ENCODE data around the gene BRSK2. TPM values are rescaled to one million over a fixed set of nuclear protein-coding genes. Genes with fewer than 3 reads are reported as not detected.

The BRSK2 gene
- total RNA-seq, 4 donors from 2014 or later, result 0.24 to 0.81 TPM; not detected in 2

DNA sequence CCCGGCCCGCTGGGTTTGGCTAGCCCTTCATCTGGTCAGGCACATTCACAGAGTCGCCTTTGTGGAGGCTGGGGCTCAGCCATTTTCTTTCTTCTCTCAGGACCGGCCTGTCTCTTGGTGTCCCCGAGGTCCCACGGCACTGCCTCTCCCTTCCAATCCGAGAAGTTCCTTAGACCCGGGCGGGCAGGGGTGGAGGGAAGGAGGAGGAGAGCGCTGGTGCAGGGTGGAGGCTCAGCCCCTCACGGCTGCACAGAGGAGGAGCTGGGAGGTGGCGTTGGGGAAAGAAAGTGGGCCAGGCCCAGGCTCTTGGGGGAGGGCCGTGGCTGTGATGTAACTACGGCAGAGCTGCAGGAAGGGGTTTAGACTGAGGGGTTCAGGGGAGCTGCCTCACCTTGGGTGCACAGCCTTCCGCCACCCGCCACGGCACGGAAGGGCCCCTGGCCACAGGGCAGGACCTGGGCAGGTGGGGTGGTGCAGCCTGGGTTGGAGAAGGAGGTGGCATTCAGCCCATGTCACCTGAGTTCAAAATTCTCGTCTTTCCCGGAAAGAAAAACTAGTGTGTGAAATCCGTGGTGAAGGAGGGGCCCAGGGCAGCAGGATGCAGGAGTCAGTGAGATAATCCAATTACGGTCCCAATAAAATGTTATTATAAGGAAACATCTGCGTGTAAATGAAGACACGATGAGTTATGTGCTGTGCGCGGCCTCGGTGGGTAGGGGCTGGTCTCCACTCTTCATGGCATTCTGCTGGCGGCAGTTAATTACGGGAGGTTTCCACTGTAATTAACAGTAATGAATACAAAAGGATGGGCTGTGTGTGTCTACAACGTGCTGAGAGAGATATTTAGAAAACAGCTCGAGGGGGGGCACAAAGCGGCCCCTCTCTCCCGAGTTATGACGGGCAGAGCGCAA, 1.7 kb downstream of the BRSK2 start:
- ATAC-seq (no peak), DNase-seq (no peak)
- in situ Hi-C loops (cut with MboI; ENCODE audit: low sequenced_read_pairs in 4 of 4), result no loop called here
- H3K27ac ChIP-seq, result no peak overlapping the region
- peaks cover 4 to 8% of the 10 kb centered on the region in 2 donors for H3K4me1 ChIP-seq
- TF ChIP-seq POLR2A (IDR thresholded peaks at IDR 0.05), result no peak
- TF ChIP-seq, protein P1, sequence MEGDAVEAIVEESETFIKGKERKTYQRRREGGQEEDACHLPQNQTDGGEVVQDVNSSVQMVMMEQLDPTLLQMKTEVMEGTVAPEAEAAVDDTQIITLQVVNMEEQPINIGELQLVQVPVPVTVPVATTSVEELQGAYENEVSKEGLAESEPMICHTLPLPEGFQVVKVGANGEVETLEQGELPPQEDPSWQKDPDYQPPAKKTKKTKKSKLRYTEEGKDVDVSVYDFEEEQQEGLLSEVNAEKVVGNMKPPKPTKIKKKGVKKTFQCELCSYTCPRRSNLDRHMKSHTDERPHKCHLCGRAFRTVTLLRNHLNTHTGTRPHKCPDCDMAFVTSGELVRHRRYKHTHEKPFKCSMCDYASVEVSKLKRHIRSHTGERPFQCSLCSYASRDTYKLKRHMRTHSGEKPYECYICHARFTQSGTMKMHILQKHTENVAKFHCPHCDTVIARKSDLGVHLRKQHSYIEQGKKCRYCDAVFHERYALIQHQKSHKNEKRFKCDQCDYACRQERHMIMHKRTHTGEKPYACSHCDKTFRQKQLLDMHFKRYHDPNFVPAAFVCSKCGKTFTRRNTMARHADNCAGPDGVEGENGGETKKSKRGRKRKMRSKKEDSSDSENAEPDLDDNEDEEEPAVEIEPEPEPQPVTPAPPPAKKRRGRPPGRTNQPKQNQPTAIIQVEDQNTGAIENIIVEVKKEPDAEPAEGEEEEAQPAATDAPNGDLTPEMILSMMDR (IDR thresholded peaks at IDR 0.05 in 4 of 5, conservative IDR thresholded peaks at IDR 0.05 in 1 of 5), result no peak
- no peak overlapping the region for H3K4me3 ChIP-seq
- H3K27me3 ChIP-seq, result peaks cover 42 to 48% (median 47%) of the 10 kb centered on the region in 3 donors
- intact Hi-C loops (cut with DNase I; ENCODE audit: low total_unique reads), result no loop called here
- no peaks in the 10 kb centered on the region for H3K9me3 ChIP-seq
- H3K36me3 ChIP-seq, result no peaks in the 10 kb centered on the region

DNA sequence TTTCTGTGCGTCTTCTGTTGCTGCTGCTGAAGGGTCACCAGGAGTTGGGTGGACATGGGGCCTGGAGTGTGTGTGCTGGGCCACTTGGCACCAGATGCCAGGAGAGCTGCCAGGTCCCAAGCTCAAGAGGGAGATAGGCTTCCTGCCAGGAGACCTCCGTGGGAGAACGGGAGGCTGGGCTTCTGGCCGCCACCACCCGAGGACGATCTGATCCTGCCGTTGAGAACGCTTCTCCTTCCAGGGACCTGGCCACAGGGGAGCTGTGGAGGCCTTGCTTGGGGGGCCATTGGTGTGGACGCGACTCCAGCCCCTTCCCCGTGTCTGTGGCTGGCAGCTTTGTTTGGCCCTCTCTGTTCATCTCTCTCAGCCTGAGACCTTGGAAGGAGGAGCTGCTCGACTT, 2.4 kb downstream of the BRSK2 start:
- peaks cover 42 to 48% (median 46%) of the 10 kb centered on the region in 3 donors for H3K27me3 ChIP-seq
- H3K4me1 ChIP-seq, result peaks cover 4 to 8% of the 10 kb centered on the region in 2 donors
- intact Hi-C loops (cut with DNase I; ENCODE audit: low total_unique reads), result no loop called here
- no peak for ATAC-seq
- in situ Hi-C loops (cut with MboI; ENCODE audit: low sequenced_read_pairs in 4 of 4), result no loop called here
- no peaks in the 10 kb centered on the region for H3K9me3 ChIP-seq
- TF ChIP-seq, protein P1 (IDR thresholded peaks at IDR 0.05 in 4 of 5, conservative IDR thresholded peaks at IDR 0.05 in 1 of 5), result no peak
- no peak for TF ChIP-seq POLR2A (IDR thresholded peaks at IDR 0.05)
- H3K27ac ChIP-seq, result no peak overlapping the region
- no peak overlapping the region for H3K4me3 ChIP-seq
- no peak for DNase-seq
- H3K36me3 ChIP-seq, result no peaks in the 10 kb centered on the region

DNA sequence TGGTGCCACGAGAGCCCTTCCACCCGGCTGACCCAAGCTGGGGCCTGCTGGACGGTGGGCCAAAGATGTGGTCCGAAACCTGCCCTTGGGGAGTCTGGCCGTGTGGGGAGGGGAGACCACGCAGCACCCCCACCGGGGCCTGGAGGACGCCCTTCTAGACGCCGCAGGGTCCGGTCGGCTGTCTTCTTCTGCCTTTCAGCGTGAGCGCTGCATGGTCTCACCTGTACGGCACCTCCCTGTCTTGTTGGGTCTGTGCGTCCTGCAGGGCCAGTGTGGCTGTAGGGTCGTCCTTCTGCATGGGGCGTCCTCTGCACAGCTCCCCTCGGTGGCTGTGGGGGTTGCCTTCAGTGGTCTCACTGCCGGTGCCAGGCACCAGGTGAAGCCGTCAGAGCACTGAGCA, 2.8 kb downstream of the BRSK2 start:
- no peaks in the 10 kb centered on the region for H3K9me3 ChIP-seq
- peaks cover 4 to 8% of the 10 kb centered on the region in 2 donors for H3K4me1 ChIP-seq
- TF ChIP-seq, protein P1 (IDR thresholded peaks at IDR 0.05 in 4 of 5, conservative IDR thresholded peaks at IDR 0.05 in 1 of 5), result no peak
- no peak for TF ChIP-seq POLR2A (IDR thresholded peaks at IDR 0.05)
- no peak overlapping the region for H3K27ac ChIP-seq
- peaks cover 42 to 48% (median 42%) of the 10 kb centered on the region in 3 donors for H3K27me3 ChIP-seq
- H3K4me3 ChIP-seq, result no peak overlapping the region
- intact Hi-C loops (cut with DNase I; ENCODE audit: low total_unique reads) (no loop called here), in situ Hi-C loops (cut with MboI; ENCODE audit: low sequenced_read_pairs in 4 of 4) (no loop called here)
- ATAC-seq (no peak), DNase-seq (no peak)
- no peaks in the 10 kb centered on the region for H3K36me3 ChIP-seq

DNA sequence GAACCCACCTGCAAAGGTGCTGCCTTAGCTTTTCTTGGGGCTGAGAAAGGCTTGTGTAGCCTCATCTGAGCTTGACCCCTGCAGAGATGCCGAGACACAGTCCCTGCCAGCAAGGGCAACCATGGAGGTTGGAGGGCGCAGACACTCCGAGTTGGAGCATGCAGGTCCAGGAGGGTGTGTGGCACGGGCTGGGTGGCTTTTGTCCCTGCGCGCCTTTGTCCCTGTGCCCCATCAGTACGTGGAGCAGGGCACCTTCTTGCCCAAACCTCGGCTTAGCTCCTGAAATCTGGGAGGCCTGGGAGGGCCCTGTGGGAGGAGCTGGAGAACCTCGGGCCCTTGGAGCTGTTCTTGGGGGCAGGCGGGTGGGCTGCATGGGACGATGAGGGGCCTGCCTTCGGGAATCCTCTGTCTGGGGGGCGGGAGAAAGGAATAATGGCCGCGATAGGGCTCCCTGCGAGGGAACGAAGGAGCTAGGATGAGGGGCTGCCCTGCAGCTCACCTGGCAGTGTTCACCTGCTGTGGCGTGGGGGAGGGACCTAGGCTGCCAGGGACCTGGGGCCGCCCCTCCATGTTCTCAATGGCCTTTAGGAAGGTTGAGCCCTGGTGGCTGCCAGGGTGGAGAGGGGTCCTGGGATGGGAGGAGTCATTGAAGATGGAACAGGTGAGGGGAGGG, 3.4 kb downstream of the BRSK2 start:
- H3K27ac ChIP-seq, result no peak overlapping the region
- no peak for TF ChIP-seq POLR2A (IDR thresholded peaks at IDR 0.05)
- TF ChIP-seq, protein P1 (IDR thresholded peaks at IDR 0.05 in 4 of 5, conservative IDR thresholded peaks at IDR 0.05 in 1 of 5), result no peak
- H3K9me3 ChIP-seq, result no peaks in the 10 kb centered on the region
- intact Hi-C loops (cut with DNase I; ENCODE audit: low total_unique reads), result no loop called here
- in situ Hi-C loops (cut with MboI; ENCODE audit: low sequenced_read_pairs in 4 of 4), result no loop called here
- peaks cover 40 to 44% (median 43%) of the 10 kb centered on the region in 3 donors for H3K27me3 ChIP-seq
- H3K36me3 ChIP-seq, result no peaks in the 10 kb centered on the region
- peaks cover 4 to 8% of the 10 kb centered on the region in 2 donors for H3K4me1 ChIP-seq
- no peak overlapping the region for H3K4me3 ChIP-seq
- DNase-seq, result no peak
- ATAC-seq, result no peak
